ENCODE data around the gene GATA3.

The GATA3 gene

GRCh38 chr10:8065651-8066050, 11.2 kb downstream of the GATA3 start:
- no peak for DNase-seq

GRCh38 chr10:8066124-8066523, 11.6 kb downstream of the GATA3 start:
- no peak for DNase-seq

GRCh38 chr10:8066797-8067196, 12.3 kb downstream of the GATA3 start:
- no peak for DNase-seq

- DNase-seq, result no peak
These were observed 14.6 kb downstream of the GATA3 start for GRCh38 chr10:8069108-8069507.

GRCh38 chr10:8069627-8070026, 15.1 kb downstream of the GATA3 start:
- peak; percentile 66 for DNase-seq

- no peak for DNase-seq
These were observed 16.0 kb downstream of the GATA3 start for GRCh38 chr10:8070440-8070839.

GRCh38 chr10:8071006-8071405, 16.5 kb downstream of the GATA3 start:
- no peak for DNase-seq

GRCh38 chr10:8071666-8072065, 17.2 kb downstream of the GATA3 start:
- DNase-seq, result no peak

GRCh38 chr10:8072211-8072610, 17.7 kb downstream of the GATA3 start:
- DNase-seq, result no peak

- DNase-seq, result peak; percentile 74
These were observed 19.4 kb downstream of the GATA3 start for GRCh38 chr10:8073691-8074416.

- DNase-seq, result no peak
These were observed 20.4 kb downstream of the GATA3 start for GRCh38 chr10:8074881-8075280.

- DNase-seq, result no peak
These were observed 21.1 kb downstream of the GATA3 start for GRCh38 chr10:8075282-8076260.

- no peak for DNase-seq
These were observed 22.4 kb downstream of the GATA3 start for GRCh38 chr10:8076933-8077332.

- no peak for DNase-seq
These were observed 23.5 kb downstream of the GATA3 start for GRCh38 chr10:8078027-8078426.

- DNase-seq, result no peak
These were observed 24.6 kb downstream of the GATA3 start for GRCh38 chr10:8079126-8079525.

GRCh38 chr10:8084799-8085198, 30.3 kb downstream of the GATA3 start:
- DNase-seq, result no peak

GRCh38 chr10:8085251-8085650, 30.8 kb downstream of the GATA3 start:
- DNase-seq, result no peak

GRCh38 chr10:8086315-8086714, 31.8 kb downstream of the GATA3 start:
- no peak for DNase-seq

GRCh38 chr10:8088504-8088903, 34.0 kb downstream of the GATA3 start:
- no peak for DNase-seq

GRCh38 chr10:8092428-8092827, 37.9 kb downstream of the GATA3 start:
- no peak for DNase-seq

- DNase-seq, result peak; percentile 61
These were observed 41.5 kb downstream of the GATA3 start for GRCh38 chr10:8095959-8096358.

- no peak for DNase-seq
These were observed 42.4 kb downstream of the GATA3 start for GRCh38 chr10:8096931-8097330.

- no peak for DNase-seq
These were observed 45.9 kb downstream of the GATA3 start for GRCh38 chr10:8100366-8100765.

All from islet precursor cell (in vitro differentiated cells).